Measurements from ENCODE around the gene CRIM1. TPM values are rescaled to one million over a fixed set of nuclear protein-coding genes. Genes with fewer than 3 reads are reported as not detected.

CRIM1 gene
- total and polyA plus RNA-seq, 2 donors (not counting 1 experiment from before 2014, with no cell fraction given): 364 to 661 TPM

DNA sequence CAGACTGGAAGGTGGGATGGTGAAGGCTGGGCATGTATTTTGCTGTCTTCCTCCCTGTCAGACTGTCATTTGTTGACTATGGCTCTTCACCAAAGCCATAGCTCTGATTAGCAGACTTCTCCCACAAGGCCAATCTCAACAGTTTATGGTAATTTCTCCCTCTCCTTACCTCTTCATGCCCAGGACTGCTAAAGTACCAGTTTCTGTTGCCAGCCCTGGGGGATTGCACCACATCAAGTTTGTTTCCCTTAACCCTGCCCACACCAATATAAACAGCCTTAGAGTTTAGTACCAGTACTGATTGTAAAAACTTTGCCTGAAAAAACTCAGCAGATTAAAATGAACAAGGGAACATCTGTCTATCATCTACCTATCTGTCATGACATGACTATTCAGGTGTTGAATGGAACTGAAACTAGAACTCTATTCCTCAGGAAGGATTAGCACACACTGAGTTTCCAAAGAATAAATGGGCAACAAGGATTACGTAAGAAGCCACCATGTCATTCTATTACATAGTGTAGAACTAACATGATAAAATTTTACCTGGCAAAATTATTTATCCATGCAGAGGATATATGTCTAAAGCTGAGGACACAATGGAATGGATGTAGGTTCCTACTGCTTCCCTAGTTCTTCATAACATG is 228.7 kb downstream of the CRIM1 start:
- Histone ChIP-seq H3K27me3 (ENCODE audit: control insufficient read depth, insufficient read depth, low read length) (no peaks in the 10 kb centered on the region), H3K4me2 (ENCODE audit: extremely low read depth, insufficient read depth, low read length) (no peak overlapping the region), H3K36me3 (ENCODE audit: control insufficient read depth, insufficient read depth, low read length) (peaks cover 6% of the 10 kb centered on the region), H2AFZ (ENCODE audit: low read length) (no peak overlapping the region), H3K4me1 (ENCODE audit: control insufficient read depth, extremely low read depth, insufficient read depth, low read length) (no peaks in the 10 kb centered on the region), H3K4me3 (replicated peaks in 1 of 4; ENCODE audit: control extremely low read depth in 1 of 4, insufficient read depth in 1 of 4, low read depth in 3 of 4, low read length in 4 of 4) (no peak overlapping the region), H4K20me1 (ENCODE audit: control insufficient read depth, extremely low read depth, insufficient read depth, low read length) (no peaks in the 10 kb centered on the region), H3K9ac (ENCODE audit: insufficient read depth, low read length) (no peak overlapping the region), H3K27ac (ENCODE audit: insufficient read depth, low read length) (no peak overlapping the region), H3K79me2 (ENCODE audit: control insufficient read depth, insufficient read depth, low read length) (peaks cover 18% of the 10 kb centered on the region), H3K9me3 (ENCODE audit: control insufficient read depth, insufficient read depth, low read depth, low read length) (no peaks in the 10 kb centered on the region)
- no peak for DNase-seq (ENCODE audit: low read depth in 2 of 2)
- TF ChIP-seq, protein P1, sequence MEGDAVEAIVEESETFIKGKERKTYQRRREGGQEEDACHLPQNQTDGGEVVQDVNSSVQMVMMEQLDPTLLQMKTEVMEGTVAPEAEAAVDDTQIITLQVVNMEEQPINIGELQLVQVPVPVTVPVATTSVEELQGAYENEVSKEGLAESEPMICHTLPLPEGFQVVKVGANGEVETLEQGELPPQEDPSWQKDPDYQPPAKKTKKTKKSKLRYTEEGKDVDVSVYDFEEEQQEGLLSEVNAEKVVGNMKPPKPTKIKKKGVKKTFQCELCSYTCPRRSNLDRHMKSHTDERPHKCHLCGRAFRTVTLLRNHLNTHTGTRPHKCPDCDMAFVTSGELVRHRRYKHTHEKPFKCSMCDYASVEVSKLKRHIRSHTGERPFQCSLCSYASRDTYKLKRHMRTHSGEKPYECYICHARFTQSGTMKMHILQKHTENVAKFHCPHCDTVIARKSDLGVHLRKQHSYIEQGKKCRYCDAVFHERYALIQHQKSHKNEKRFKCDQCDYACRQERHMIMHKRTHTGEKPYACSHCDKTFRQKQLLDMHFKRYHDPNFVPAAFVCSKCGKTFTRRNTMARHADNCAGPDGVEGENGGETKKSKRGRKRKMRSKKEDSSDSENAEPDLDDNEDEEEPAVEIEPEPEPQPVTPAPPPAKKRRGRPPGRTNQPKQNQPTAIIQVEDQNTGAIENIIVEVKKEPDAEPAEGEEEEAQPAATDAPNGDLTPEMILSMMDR (conservative IDR thresholded peaks at IDR 0.05 in 1 of 2, IDR thresholded peaks at IDR 0.05 in 1 of 2; ENCODE audit: low read depth in 1 of 2, low read length in 2 of 2): no peak
- TF ChIP-seq EZH2 (IDR thresholded peaks at IDR 0.05; ENCODE audit: low read length, missing control alignments): no peak

DNA sequence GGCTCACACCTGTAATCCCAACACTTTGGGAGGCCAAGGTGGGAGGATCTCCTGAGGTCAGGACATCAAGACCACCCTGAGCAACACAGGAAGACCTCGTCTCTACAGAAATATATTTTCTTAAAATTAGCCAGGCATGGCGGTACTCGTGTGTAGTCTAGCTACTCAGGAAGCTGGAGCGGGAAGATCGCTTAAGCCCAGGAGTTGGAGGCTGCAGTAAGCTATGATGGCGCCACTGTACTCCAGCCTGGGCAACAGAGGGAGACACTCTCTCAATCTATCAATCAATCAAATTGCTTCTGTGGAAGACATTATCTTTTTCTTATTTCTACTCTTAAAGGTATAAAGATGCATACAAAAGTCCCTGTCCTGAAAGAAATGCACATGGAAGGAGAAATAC is 231.1 kb downstream of the CRIM1 start:
- H3K79me2 ChIP-seq (ENCODE audit: control insufficient read depth, insufficient read depth, low read length): peaks cover 33% of the 10 kb centered on the region
- no peak for TF ChIP-seq EZH2 (IDR thresholded peaks at IDR 0.05; ENCODE audit: low read length, missing control alignments)
- TF ChIP-seq, protein P1 (conservative IDR thresholded peaks at IDR 0.05 in 1 of 2, IDR thresholded peaks at IDR 0.05 in 1 of 2; ENCODE audit: low read depth in 1 of 2, low read length in 2 of 2): no peak
- H3K4me3 ChIP-seq (replicated peaks in 1 of 4; ENCODE audit: control extremely low read depth in 1 of 4, insufficient read depth in 1 of 4, low read depth in 3 of 4, low read length in 4 of 4): no peak overlapping the region
- no peak overlapping the region for H3K9ac ChIP-seq (ENCODE audit: insufficient read depth, low read length)
- peaks cover 4% of the 10 kb centered on the region for H3K36me3 ChIP-seq (ENCODE audit: control insufficient read depth, insufficient read depth, low read length)
- no peaks in the 10 kb centered on the region for H3K4me1 ChIP-seq (ENCODE audit: control insufficient read depth, extremely low read depth, insufficient read depth, low read length)
- H4K20me1 ChIP-seq (ENCODE audit: control insufficient read depth, extremely low read depth, insufficient read depth, low read length): no peaks in the 10 kb centered on the region
- no peak overlapping the region for H3K4me2 ChIP-seq (ENCODE audit: extremely low read depth, insufficient read depth, low read length)
- H3K9me3 ChIP-seq (ENCODE audit: control insufficient read depth, insufficient read depth, low read depth, low read length): no peaks in the 10 kb centered on the region
- no peak overlapping the region for H2AFZ ChIP-seq (ENCODE audit: low read length)
- no peak for DNase-seq (ENCODE audit: low read depth in 2 of 2)
- H3K27me3 ChIP-seq (ENCODE audit: control insufficient read depth, insufficient read depth, low read length): no peaks in the 10 kb centered on the region
- H3K27ac ChIP-seq (ENCODE audit: insufficient read depth, low read length): no peak overlapping the region

DNA sequence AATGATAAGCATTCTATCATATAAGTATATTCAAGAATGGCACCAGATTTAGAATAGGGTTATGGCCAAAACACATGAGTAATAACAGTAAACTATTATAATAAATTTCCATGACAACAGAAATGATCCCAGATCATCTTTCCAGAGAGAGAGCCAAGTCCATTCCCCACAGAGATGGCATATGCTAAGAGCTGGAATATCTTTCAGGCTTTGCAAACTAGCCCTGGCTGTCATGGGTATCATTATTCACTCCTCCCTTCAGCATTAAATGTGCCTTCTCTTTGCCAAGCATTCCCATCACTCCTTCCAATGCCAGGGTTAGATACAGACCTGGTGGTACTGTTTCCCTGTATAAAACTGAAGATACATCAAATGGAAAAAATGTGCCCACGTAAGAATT is 231.5 kb downstream of the CRIM1 start:
- no peak overlapping the region for H3K27ac ChIP-seq (ENCODE audit: insufficient read depth, low read length)
- no peaks in the 10 kb centered on the region for H3K4me1 ChIP-seq (ENCODE audit: control insufficient read depth, extremely low read depth, insufficient read depth, low read length)
- H3K4me2 ChIP-seq (ENCODE audit: extremely low read depth, insufficient read depth, low read length): no peak overlapping the region
- no peak for TF ChIP-seq EZH2 (IDR thresholded peaks at IDR 0.05; ENCODE audit: low read length, missing control alignments)
- TF ChIP-seq, protein P1 (conservative IDR thresholded peaks at IDR 0.05 in 1 of 2, IDR thresholded peaks at IDR 0.05 in 1 of 2; ENCODE audit: low read depth in 1 of 2, low read length in 2 of 2): no peak
- H3K36me3 ChIP-seq (ENCODE audit: control insufficient read depth, insufficient read depth, low read length): peaks cover 4% of the 10 kb centered on the region
- no peak overlapping the region for H3K4me3 ChIP-seq (replicated peaks in 1 of 4; ENCODE audit: control extremely low read depth in 1 of 4, insufficient read depth in 1 of 4, low read depth in 3 of 4, low read length in 4 of 4)
- H3K9ac ChIP-seq (ENCODE audit: insufficient read depth, low read length): no peak overlapping the region
- H3K27me3 ChIP-seq (ENCODE audit: control insufficient read depth, insufficient read depth, low read length): no peaks in the 10 kb centered on the region
- no peak for DNase-seq (ENCODE audit: low read depth in 2 of 2)
- peaks cover 34% of the 10 kb centered on the region for H3K79me2 ChIP-seq (ENCODE audit: control insufficient read depth, insufficient read depth, low read length)
- no peaks in the 10 kb centered on the region for H4K20me1 ChIP-seq (ENCODE audit: control insufficient read depth, extremely low read depth, insufficient read depth, low read length)
- H2AFZ ChIP-seq (ENCODE audit: low read length): no peak overlapping the region
- H3K9me3 ChIP-seq (ENCODE audit: control insufficient read depth, insufficient read depth, low read depth, low read length): no peaks in the 10 kb centered on the region

Data from fibroblast of lung (primary cell).